Aorta (tissue), 5 donors: ENCODE results near the gene CAMKMT. TPM values are rescaled to one million over a fixed set of nuclear protein-coding genes. Genes with fewer than 3 reads are reported as not detected.
A peak's percentile ranks its signal among the peaks of the same experiment; 100 is the strongest.

Experiments
- ATAC-seq: fragments of 200-7000 bp; cut with Tn5 transposase; one replicate; pipeline ENCODE4 v1.9.1; 2022; ENCODE audit warnings: moderate library complexity; ENCODE audit not compliant: low FRiP score
- DNase-seq, 2 donors: peaks; one replicate each; pipeline ENCODE4 v3.0.0-alpha.2; 2020
- H3K27ac ChIP-seq, 2 donors: one replicate each; pipeline ENCODE4 v1.5.1; 2013; ENCODE audit warnings: low read length in 2 of 2, mild to moderate bottlenecking in 2 of 2, moderate library complexity in 2 of 2, control low read depth in 1 of 2, inconsistent platforms in 1 of 2, low read depth in 1 of 2
- H3K27me3 ChIP-seq, 2 donors: one replicate each; pipeline ENCODE4 v1.6.1; 2013; ENCODE audit warnings: control low read depth in 1 of 2, low read length in 1 of 2, mild to moderate bottlenecking in 1 of 2, moderate library complexity in 1 of 2; ENCODE audit not compliant: insufficient read depth in 2 of 2, control insufficient read depth in 1 of 2
- H3K36me3 ChIP-seq, 2 donors: one replicate each; pipeline ENCODE4 v1.6.1; 2013; ENCODE audit warnings: control low read depth in 1 of 2, low read length in 1 of 2, mild to moderate bottlenecking in 1 of 2; ENCODE audit not compliant: insufficient read depth in 2 of 2, control insufficient read depth in 1 of 2
- H3K4me1 ChIP-seq, 2 donors: one replicate each; pipeline ENCODE4 v1.6.1; 2013; ENCODE audit warnings: low read length in 2 of 2, control low read depth in 1 of 2, mild to moderate bottlenecking in 1 of 2, moderate library complexity in 1 of 2; ENCODE audit not compliant: insufficient read depth in 2 of 2, control insufficient read depth in 1 of 2
- H3K4me3 ChIP-seq, 2 donors: one replicate each; pipeline ENCODE4 v1.5.1; 2013; ENCODE audit warnings: low read length in 2 of 2, control low read depth in 1 of 2, mild to moderate bottlenecking in 1 of 2
- H3K9me3 ChIP-seq: one replicate; pipeline ENCODE4 v1.6.1; 2013; ENCODE audit warnings: mild to moderate bottlenecking, low read length; ENCODE audit not compliant: control insufficient read depth
- WGBS, 2 donors: extraction: QIAGEN DNeasy Blood & Tissue Kit; methylation state at CpG; one replicate each; pipeline ENCODE4 v1.1.7; 2013; 5-methylcytosine and 5-hydroxymethylcytosine counted together
- intact Hi-C, 2 donors: fragments of 100-400 bp; cut with DNase I; formaldehyde crosslinking; loops; one replicate each; pipeline versions ENCODE4 v1.14.2 to v1.15.0; 2022
- polyA plus RNA-seq, 2 donors: library from polyadenylated mRNA; stranded (reverse); fragments of 200-250 nt; gene quantifications; one replicate each; pipeline ENCODE4 v1.2.3, GENCODE V29; 2013
- total RNA-seq, 2 donors: library from RNA; stranded (reverse); fragmentation: NEBNext Ultra II Directional; extraction: Animal tissue kit (Norgen Biotek cat#: 25700); gene quantifications; one replicate each; pipeline ENCODE4 v1.2.1, GENCODE V29; 2021
- donor health status: healthy with polysubstance abuse.
- donor health status: Bipolar disorder and iron deficiency.
- donor health status: DM: no; HTN: no; CAD: no.
- donor health status: DM: no; HTN: no; CAD: no.
- donor health status: DM: yes; HTN: yes; CAD: no.

CAMKMT gene
- total and polyA plus RNA-seq, 4 donors: 3.1 to 15.2 (median 11.9) TPM

DNA sequence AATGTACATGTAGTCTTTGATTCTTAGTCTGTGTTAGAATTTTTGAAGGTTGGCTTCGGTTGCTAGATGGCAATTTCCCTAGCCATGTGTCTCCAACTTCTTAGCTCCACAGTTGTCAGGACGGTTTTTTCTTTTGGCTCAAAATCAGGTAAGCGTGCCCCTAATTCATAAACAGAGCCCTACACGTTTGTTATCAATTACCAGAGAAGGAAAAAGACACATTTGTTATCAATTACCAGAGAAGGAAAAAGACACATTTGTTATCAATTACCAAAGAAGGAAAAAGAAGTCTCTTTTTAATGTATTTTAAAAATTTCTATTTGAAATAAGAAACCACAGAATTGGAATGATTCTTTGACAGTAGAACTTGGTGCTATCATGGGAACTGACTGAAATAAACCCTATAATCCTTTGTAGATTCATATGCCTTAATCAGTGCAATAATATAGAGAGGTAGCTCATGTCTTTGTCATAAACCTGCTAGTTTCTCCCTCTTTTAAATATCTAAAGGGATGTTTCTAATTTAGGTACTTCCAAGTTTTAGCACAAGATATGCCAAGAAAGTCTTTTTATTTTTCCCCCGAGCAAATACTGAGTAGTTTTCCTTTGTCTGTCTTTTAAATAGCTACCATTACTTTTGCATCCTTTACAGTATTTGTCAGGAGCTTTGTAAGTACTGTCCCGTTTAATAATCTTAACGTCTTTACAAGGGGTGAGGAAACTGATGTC lies 35.9 kb downstream of the CAMKMT start:
- Histone ChIP-seq H3K36me3 (no peaks in the 10 kb centered on the region), H3K27ac (no peak overlapping the region), H3K9me3 (no peaks in the 10 kb centered on the region), H3K4me1 (no peaks in the 10 kb centered on the region), H3K4me3 (peak overlapping the region; percentile 1 to 41), H3K27me3 (no peaks in the 10 kb centered on the region)
- 22% methylated on average over 7 of the region's 7 CpGs for WGBS, 2 donors
- ATAC-seq (no peak), DNase-seq (no peak)
- intact Hi-C loops: loop anchor here (10.0 kb wide), 1 partner anchor 557 kb away; no protein-coding TSS in a partner anchor

DNA sequence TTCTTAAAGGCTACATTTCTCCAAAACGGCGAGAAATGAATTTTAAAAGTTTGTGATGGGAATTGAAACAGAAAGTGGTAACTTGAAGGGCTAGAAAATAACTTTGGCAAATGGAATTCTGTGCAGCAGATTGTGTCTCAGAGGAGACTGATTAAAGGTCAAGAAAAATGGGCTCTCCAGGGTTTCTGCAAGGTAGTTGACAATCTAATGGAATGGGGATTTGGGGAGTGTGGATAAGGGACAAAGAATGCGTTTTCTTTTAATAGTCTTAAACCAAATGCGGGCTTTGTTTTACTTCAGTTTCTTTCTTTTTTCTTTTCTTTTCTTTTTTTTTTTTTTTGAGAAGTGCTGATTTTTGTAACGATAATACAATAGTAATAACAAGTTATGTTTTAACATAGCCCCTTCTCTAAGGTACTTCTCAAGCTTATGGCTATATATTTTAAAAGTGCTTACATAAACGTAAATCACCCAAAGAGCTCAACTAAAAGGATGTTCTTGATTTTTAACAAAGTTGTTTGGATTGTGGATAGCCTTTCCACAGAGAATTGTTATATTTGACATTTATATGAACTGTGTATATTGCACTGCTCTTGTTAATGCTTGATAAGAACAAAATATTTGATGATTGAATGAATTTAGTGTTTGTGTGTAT lies 36.6 kb downstream of the CAMKMT start:
- intact Hi-C loops: loop anchor here (10.0 kb wide), 1 partner anchor 556 kb away; no protein-coding TSS in a partner anchor
- no peaks in the 10 kb centered on the region for H3K36me3 ChIP-seq
- H3K27me3 ChIP-seq: no peaks in the 10 kb centered on the region
- H3K4me1 ChIP-seq: no peaks in the 10 kb centered on the region
- WGBS, 2 donors: 17 to 32% methylated on average over 6 of the region's 6 CpGs
- peak overlapping the region; percentile 1 to 41 for H3K4me3 ChIP-seq
- DNase-seq (no peak), ATAC-seq (no peak)
- no peaks in the 10 kb centered on the region for H3K9me3 ChIP-seq
- H3K27ac ChIP-seq: no peak overlapping the region

DNA sequence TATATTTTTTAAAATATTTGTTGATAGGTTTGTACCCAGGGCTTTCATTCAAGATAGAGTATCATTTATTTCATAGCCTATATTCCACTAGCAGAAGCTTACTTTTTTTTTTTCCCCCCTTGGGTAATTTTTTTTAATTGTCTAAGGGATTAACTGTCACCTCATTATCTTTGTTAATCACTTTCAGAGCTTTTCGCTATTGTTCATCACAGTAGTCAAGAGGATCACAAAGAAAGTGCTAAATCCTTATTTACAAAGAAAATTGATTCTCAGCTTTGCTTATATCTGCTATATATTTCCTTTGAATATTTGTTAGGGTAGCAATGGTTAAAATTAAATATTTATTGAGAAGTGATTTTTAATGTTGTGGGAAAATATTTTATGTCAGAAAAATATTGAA lies 59.0 kb downstream of the CAMKMT start:
- 97 to 100% methylated on average over 1 of the region's 1 CpG for WGBS, 2 donors
- intact Hi-C loops: no loop called here

DNA sequence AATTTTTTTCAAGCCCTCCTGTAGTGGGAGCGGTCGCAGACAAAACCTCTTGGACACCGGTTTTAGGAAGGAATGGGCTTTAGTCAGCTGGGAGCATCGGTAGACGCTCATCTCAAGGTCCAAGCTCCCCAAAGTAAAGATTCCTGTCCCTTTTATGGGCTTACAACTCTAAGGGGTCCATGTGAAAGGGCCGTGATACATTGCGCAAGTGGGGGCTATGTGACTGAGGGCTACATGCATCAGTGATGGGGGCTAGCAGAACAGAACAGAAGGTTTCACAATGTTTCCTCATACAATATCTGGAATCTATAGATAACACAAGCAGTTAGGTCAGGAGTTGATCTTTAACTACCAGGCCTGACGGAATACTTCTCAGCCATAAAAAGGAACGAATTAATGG lies 62.5 kb downstream of the CAMKMT start:
- intact Hi-C loops: no loop called here
- Histone ChIP-seq H3K27me3 (no peaks in the 10 kb centered on the region), H3K27ac (no peak overlapping the region), H3K36me3 (no peaks in the 10 kb centered on the region), H3K9me3 (no peaks in the 10 kb centered on the region), H3K4me3 (no peak overlapping the region), H3K4me1 (no peaks in the 10 kb centered on the region)
- ATAC-seq (no peak), DNase-seq (no peak)
- 88 to 98% methylated on average over 9 of the region's 9 CpGs for WGBS, 2 donors

More for the DNA sequence above, 59.0 kb downstream of the CAMKMT start:
- Histone ChIP-seq H3K9me3 (no peaks in the 10 kb centered on the region), H3K36me3 (no peaks in the 10 kb centered on the region), H3K4me1 (no peaks in the 10 kb centered on the region), H3K27me3 (no peaks in the 10 kb centered on the region), H3K4me3 (no peak overlapping the region), H3K27ac (no peak overlapping the region)
- ATAC-seq (no peak), DNase-seq (no peak)

DNA sequence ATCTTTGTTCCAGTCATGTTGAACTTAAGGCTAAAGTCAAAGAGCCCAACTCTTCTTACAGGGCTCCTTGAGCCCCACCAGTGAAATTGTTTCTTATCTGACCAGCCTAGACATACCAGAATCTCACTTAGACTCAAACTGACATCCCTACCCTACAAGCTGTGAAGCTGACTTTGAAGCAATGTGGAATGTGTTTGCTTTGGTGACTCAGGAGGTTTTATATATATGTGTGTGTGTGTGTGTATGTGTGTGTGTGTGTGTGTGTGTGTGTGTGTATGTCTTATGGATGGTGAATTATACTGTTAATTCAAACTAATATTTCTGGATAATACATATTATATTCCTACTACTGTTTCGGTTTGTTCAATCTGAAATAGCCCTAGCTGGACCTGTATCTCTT lies 67.3 kb downstream of the CAMKMT start:
- ATAC-seq: no peak
- H3K27ac ChIP-seq: no peak overlapping the region
- H3K36me3 ChIP-seq: no peaks in the 10 kb centered on the region
- intact Hi-C loops: no loop called here
- no peaks in the 10 kb centered on the region for H3K9me3 ChIP-seq
- 99 to 100% methylated on average over 1 of the region's 1 CpG for WGBS, 2 donors
- DNase-seq: no peak
- H3K4me1 ChIP-seq: peaks cover 6 to 7% of the 10 kb centered on the region in 2 donors
- no peak overlapping the region for H3K4me3 ChIP-seq
- no peaks in the 10 kb centered on the region for H3K27me3 ChIP-seq

DNA sequence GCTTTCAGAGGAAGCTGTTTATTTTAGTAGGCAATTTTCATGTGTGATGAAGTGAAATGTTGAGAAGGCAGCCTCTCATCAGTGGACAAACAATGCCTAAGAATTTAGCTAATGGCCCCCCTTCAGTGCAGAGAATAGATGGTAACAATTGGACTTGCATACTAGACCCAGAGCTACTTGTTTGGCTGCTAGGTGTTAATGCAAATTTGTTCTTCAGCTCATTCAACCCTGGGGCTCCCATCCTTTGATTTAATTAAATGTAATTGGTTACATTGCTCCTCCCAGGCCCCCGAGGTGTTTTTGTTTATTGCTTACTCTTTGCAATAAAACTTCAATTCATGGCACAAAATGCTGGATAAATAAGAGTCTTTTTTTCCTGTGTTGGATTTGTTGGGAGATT lies 68.6 kb downstream of the CAMKMT start:
- DNase-seq: no peak
- intact Hi-C loops: no loop called here
- H3K27ac ChIP-seq: no peak overlapping the region
- WGBS, 2 donors: 77 to 78% methylated on average over 1 of the region's 1 CpG
- H3K9me3 ChIP-seq: no peaks in the 10 kb centered on the region
- ATAC-seq: no peak
- no peaks in the 10 kb centered on the region for H3K36me3 ChIP-seq
- peaks cover 6 to 7% of the 10 kb centered on the region in 2 donors for H3K4me1 ChIP-seq
- H3K27me3 ChIP-seq: no peaks in the 10 kb centered on the region
- no peak overlapping the region for H3K4me3 ChIP-seq

DNA sequence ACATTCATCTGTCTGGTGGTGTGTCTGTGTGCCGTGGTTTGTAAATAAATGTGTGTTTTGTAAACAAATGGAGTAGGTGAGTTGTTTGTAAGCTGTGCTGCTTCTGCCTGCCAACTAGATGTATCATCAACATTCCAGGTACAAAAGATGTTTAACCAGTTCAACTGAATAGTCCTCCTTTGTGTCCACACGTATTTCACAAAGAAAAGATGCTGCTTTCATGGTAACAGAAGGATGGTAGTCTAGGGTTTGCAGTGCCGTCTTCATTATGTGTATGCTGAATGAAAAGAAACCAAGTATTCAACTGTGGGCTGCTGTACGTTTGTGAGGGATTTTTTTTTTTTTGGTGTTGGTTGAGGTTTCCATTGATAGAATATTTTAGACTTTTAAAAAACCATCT lies 72.1 kb downstream of the CAMKMT start:
- 87 to 89% methylated on average over 4 of the region's 4 CpGs for WGBS, 2 donors
- intact Hi-C loops: no loop called here
- no peaks in the 10 kb centered on the region for H3K9me3 ChIP-seq
- no peak for ATAC-seq
- no peaks in the 10 kb centered on the region for H3K27me3 ChIP-seq
- H3K27ac ChIP-seq: no peak overlapping the region
- no peak overlapping the region for H3K4me3 ChIP-seq
- H3K4me1 ChIP-seq: peaks cover 6 to 7% of the 10 kb centered on the region in 2 donors
- H3K36me3 ChIP-seq: no peaks in the 10 kb centered on the region
- DNase-seq: no peak

DNA sequence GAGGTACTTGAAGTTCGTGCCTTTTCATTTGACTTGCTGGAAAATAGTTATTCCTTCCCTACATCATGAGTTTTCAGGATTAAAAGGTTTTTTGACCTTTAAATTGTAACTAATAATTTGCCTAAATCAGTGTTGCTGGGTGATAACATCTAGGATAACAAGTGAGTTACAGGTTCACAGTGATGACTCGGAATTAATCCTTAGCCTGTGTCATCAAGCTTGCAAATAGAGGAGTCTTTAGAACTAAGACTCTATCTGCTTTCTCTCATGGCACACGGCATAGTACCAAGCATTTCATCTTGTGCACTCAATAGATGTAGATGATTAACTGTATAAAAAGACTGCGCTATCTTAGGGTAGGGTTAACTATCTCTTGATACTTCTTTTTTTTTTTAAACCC lies 79.5 kb downstream of the CAMKMT start:
- no peak for DNase-seq

DNA sequence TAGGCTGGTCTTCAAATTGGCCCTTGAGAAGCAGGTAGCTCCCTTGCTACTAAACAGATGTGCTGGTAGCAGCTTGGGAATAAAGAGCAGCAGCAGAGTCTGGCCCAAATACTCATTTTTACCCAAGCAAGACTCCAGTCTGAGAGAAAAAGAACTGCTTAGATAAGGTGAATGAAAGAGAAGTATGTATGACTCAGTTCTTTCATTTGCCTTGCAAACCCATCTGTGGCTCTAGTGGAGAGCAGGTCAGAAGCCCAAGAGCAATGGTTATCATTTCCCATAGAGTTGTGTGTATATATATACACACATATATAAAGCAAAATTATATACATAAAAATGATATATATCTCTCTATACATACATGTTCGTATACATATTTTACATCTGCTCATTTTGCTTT lies 80.3 kb downstream of the CAMKMT start:
- 95 to 100% methylated on average over 1 of the region's 1 CpG for WGBS, 2 donors

More for the DNA sequence above, 79.5 kb downstream of the CAMKMT start:
- H3K36me3 ChIP-seq: no peaks in the 10 kb centered on the region
- intact Hi-C loops: no loop called here
- no peaks in the 10 kb centered on the region for H3K4me1 ChIP-seq
- H3K9me3 ChIP-seq: no peaks in the 10 kb centered on the region
- H3K27ac ChIP-seq: no peak overlapping the region
- no peak for ATAC-seq
- H3K4me3 ChIP-seq: no peak overlapping the region
- H3K27me3 ChIP-seq: no peaks in the 10 kb centered on the region
- 82% methylated on average over 4 of the region's 4 CpGs for WGBS, 2 donors

More for the DNA sequence above, 80.3 kb downstream of the CAMKMT start:
- Histone ChIP-seq H3K27me3 (no peaks in the 10 kb centered on the region), H3K4me1 (no peaks in the 10 kb centered on the region), H3K9me3 (no peaks in the 10 kb centered on the region), H3K27ac (no peak overlapping the region), H3K4me3 (no peak overlapping the region), H3K36me3 (no peaks in the 10 kb centered on the region)
- no peak for ATAC-seq
- no peak for DNase-seq
- intact Hi-C loops: no loop called here
